KMS-11 (cell line): ENCODE data around the gene UBD.

Source experiments
- H2AFZ ChIP-seq: fragments of 200-600 bp; sonication (generic); 2 replicates; pipeline ENCODE4 v1.6.1; 2016; ENCODE audit warnings: antibody characterized with exemption, mixed run types, low read depth
- H3K27ac ChIP-seq: fragments of 200-600 bp; sonication (generic); 2 replicates; pipeline ENCODE4 v1.6.1; 2016; ENCODE audit warnings: mild to moderate bottlenecking, mixed run types
- H3K27me3 ChIP-seq: fragments of 200-600 bp; sonication (generic); 2 replicates; pipeline ENCODE4 v1.6.1; 2017; ENCODE audit warnings: mild to moderate bottlenecking, low read depth, mixed run types, moderate library complexity; ENCODE audit not compliant: insufficient read depth
- H3K36me3 ChIP-seq: fragments of 200-600 bp; sonication (generic); 2 replicates; pipeline ENCODE4 v1.6.1; 2017; ENCODE audit warnings: mild to moderate bottlenecking, mixed run types; ENCODE audit not compliant: insufficient read depth
- H3K4me1 ChIP-seq: fragments of 200-600 bp; sonication (generic); 2 replicates; pipeline ENCODE4 v1.6.1; 2016; ENCODE audit warnings: mild to moderate bottlenecking, low read depth, mixed run types; ENCODE audit not compliant: poor library complexity, severe bottlenecking
- H3K4me2 ChIP-seq: fragments of 200-600 bp; sonication (generic); 2 replicates; pipeline ENCODE4 v1.7.0; 2016; ENCODE audit warnings: mild to moderate bottlenecking, mixed run types
- H3K4me3 ChIP-seq: fragments of 200-600 bp; sonication (generic); IDR thresholded peaks from 2 replicates; pipeline ENCODE4 v1.6.1; 2017; ENCODE audit warnings: low read depth, low read length, mixed read lengths; ENCODE audit not compliant: insufficient read depth
- H3K79me2 ChIP-seq: fragments of 200-600 bp; sonication (generic); 2 replicates; pipeline ENCODE4 v1.6.1; 2016; ENCODE audit warnings: low read depth, mixed run types; ENCODE audit not compliant: insufficient read depth
- H3K9ac ChIP-seq: fragments of 200-600 bp; sonication (generic); 2 replicates; pipeline ENCODE4 v1.6.1; 2016; ENCODE audit warnings: mild to moderate bottlenecking, mixed run types
- H4K20me1 ChIP-seq: fragments of 200-600 bp; sonication (generic); 2 replicates; pipeline ENCODE4 v1.6.1; 2016; ENCODE audit warnings: mild to moderate bottlenecking, mixed run types; ENCODE audit not compliant: insufficient read depth
- TF ChIP-seq, protein P1 (sequence below): fragments of 200-600 bp; sonication (generic); conservative IDR thresholded peaks from 2 replicates; pipeline ENCODE4 v1.6.1; 2017; ENCODE audit warnings: low read depth, mild to moderate bottlenecking, antibody characterized with exemption, low read length, moderate library complexity, mixed read lengths

The UBD gene

GRCh38 chr6:29522227-29522626, 37.3 kb downstream of the UBD start:
- peak overlapping the region; percentile 59 for H3K4me2 ChIP-seq
- 0 out of 2 replicates have a peak overlapping the region, but pooled peaks have one; percentile 4 for H2AFZ ChIP-seq
- peak overlapping the region; percentile 3; the same call in 1 of the 2 replicates for H3K9ac ChIP-seq
- H3K27me3 ChIP-seq, result no peaks in the 10 kb centered on the region
- no peaks in the 10 kb centered on the region for H3K36me3 ChIP-seq
- H4K20me1 ChIP-seq, result no peaks in the 10 kb centered on the region
- H3K27ac ChIP-seq, result peak overlapping the region; percentile 36; the same call in 1 of the 2 replicates
- H3K4me3 ChIP-seq, result no peak overlapping the region
- no peaks in the 10 kb centered on the region for H3K79me2 ChIP-seq
- TF ChIP-seq, protein P1, sequence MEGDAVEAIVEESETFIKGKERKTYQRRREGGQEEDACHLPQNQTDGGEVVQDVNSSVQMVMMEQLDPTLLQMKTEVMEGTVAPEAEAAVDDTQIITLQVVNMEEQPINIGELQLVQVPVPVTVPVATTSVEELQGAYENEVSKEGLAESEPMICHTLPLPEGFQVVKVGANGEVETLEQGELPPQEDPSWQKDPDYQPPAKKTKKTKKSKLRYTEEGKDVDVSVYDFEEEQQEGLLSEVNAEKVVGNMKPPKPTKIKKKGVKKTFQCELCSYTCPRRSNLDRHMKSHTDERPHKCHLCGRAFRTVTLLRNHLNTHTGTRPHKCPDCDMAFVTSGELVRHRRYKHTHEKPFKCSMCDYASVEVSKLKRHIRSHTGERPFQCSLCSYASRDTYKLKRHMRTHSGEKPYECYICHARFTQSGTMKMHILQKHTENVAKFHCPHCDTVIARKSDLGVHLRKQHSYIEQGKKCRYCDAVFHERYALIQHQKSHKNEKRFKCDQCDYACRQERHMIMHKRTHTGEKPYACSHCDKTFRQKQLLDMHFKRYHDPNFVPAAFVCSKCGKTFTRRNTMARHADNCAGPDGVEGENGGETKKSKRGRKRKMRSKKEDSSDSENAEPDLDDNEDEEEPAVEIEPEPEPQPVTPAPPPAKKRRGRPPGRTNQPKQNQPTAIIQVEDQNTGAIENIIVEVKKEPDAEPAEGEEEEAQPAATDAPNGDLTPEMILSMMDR, result no peak
- peaks cover 31% of the 10 kb centered on the region for H3K4me1 ChIP-seq

GRCh38 chr6:29521006-29521680, 38.4 kb downstream of the UBD start:
- Histone ChIP-seq H3K9ac (no peak overlapping the region), H3K36me3 (no peaks in the 10 kb centered on the region), H3K4me1 (peaks cover 42% of the 10 kb centered on the region), H3K4me2 (no peak overlapping the region), H4K20me1 (no peaks in the 10 kb centered on the region), H3K79me2 (no peaks in the 10 kb centered on the region), H3K27ac (no peak overlapping the region), H3K27me3 (no peaks in the 10 kb centered on the region), H3K4me3 (no peak overlapping the region), H2AFZ (no peak overlapping the region)
- TF ChIP-seq, protein P1, result no peak

DNA sequence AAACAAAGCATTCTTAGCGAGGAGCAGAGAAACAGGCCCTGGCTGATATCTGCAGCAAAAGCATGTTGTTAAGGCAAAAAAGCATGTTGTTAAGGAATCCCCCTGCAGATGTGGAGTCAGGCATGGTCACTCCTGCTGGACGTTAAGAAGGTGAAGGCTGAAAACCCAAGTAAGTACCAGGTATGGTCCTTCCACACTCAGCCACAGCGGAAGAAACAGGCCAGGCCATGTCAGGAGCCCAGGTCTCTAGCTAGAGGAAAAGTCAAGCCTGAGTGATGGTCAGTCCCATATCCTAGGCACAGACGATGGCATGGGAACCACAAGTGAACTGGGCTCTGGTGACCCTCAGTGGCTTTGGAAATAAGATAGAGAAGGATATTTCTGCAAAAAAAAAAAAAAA, 39.3 kb downstream of the UBD start:
- no peak overlapping the region for H3K4me2 ChIP-seq
- H2AFZ ChIP-seq, result no peak overlapping the region
- no peaks in the 10 kb centered on the region for H3K36me3 ChIP-seq
- no peaks in the 10 kb centered on the region for H4K20me1 ChIP-seq
- TF ChIP-seq, protein P1, result no peak
- H3K27me3 ChIP-seq, result no peaks in the 10 kb centered on the region
- peaks cover 49% of the 10 kb centered on the region for H3K4me1 ChIP-seq
- no peak overlapping the region for H3K4me3 ChIP-seq
- no peaks in the 10 kb centered on the region for H3K79me2 ChIP-seq
- H3K9ac ChIP-seq, result no peak overlapping the region
- H3K27ac ChIP-seq, result no peak overlapping the region

GRCh38 chr6:29519291-29520010, 40.1 kb downstream of the UBD start:
- Histone ChIP-seq H4K20me1 (no peaks in the 10 kb centered on the region), H3K4me2 (no peak overlapping the region), H3K36me3 (no peaks in the 10 kb centered on the region), H3K27ac (no peak overlapping the region), H3K4me3 (no peak overlapping the region), H3K27me3 (no peaks in the 10 kb centered on the region), H3K79me2 (no peaks in the 10 kb centered on the region), H3K9ac (no peak overlapping the region), H2AFZ (no peak overlapping the region), H3K4me1 (peaks cover 56% of the 10 kb centered on the region)
- TF ChIP-seq, protein P1, result no peak
